ENCODE measurements around the gene ZDHHC12.

GRCh38 chr9:128694344-128694743 lies 29.6 kb downstream of the ZDHHC12 start:
- no peak for TF ChIP-seq GATA3 (IDR thresholded peaks at IDR 0.05; ENCODE audit: low read depth, low read length)
- no peak for TF ChIP-seq GATA2 (IDR thresholded peaks at IDR 0.05; ENCODE audit: low read depth, low read length)

Data from SH-SY5Y (cell line).